GM12892 (cell line): Measurements from ENCODE around the gene ARRDC2.

Source experiments
- POLR2A ChIP-seq: IDR thresholded peaks from 2 replicates; pipeline ENCODE4 v1.6.1; 2011; ENCODE audit warnings: low read depth, low read length, control low read depth
- POLR2AphosphoS5 ChIP-seq: IDR thresholded peaks from 2 replicates; pipeline ENCODE4 v1.6.1; 2011; ENCODE audit warnings: low read depth, low read length, control low read depth

DNA sequence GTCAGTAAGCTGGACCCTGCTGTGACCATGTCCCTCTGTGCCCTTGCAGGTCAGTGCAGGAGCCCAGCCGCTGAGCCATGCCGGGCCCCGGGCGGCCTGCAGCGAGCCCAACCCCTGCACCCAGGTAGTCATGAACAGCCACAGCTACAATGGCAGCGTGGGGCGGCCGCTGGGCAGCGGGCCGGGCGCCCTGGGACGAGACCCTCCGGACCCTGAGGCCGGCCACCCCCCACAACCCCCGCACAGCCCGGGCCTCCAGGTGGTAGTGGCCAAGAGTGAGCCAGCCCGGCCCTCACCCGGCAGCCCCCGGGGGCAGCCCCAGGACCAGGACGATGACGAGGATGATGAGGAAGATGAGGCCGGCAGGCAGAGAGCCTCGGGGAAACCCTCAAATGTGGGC is 34.2 kb upstream of the ARRDC2 start:
- TF ChIP-seq POLR2A, result no peak
- TF ChIP-seq POLR2AphosphoS5, result no peak
